ENCODE data around the gene OR51L1.

- TF ChIP-seq CTCF (CRISPR knock-in tag; IDR thresholded peaks at IDR 0.05) (no peak), ZNF362 (CRISPR knock-in tag; IDR thresholded peaks at IDR 0.05; ENCODE audit: borderline replicate concordance) (no peak), BRF2 (CRISPR knock-in tag; IDR thresholded peaks at IDR 0.05) (no peak), MAFG (CRISPR knock-in tag; IDR thresholded peaks at IDR 0.05) (no peak), YY1 (IDR thresholded peaks at IDR 0.05; ENCODE audit: insufficient read depth, insufficient replicate concordance, low read depth, low read length) (no peak)
These were observed 51.6 kb downstream of the OR51L1 start, which contains the start of gene OR52J3 for GRCh38 chr11:5046226-5046625.
